WTC11 (cell line): ENCODE data around the gene WDR27. TPM values are rescaled to one million over a fixed set of nuclear protein-coding genes. Genes with fewer than 3 reads are reported as not detected.

ENCODE experiments used
- ATAC-seq: fragments of 200-7000 bp; cut with Tn5 transposase; 2 replicates; pipeline ENCODE4 v1.10.0; 2021; ENCODE audit warnings: mild to moderate bottlenecking, moderate library complexity
- CTCF ChIA-PET: fragments of 300-600 bp; sonication (Branson Sonifier 250); formaldehyde crosslinking; loops from one replicate; lab custom pipeline; 2021; ENCODE audit warnings: antibody characterized with exemption; lab: Charles Lee
- POLR2A ChIA-PET: fragments of 350-600 bp; sonication (Branson Sonifier 250); formaldehyde crosslinking; loops from one replicate; lab custom pipeline; 2021; ENCODE audit warnings: antibody characterized with exemption; lab: Charles Lee
- DNase-seq: peaks from one replicate; pipeline ENCODE4 v3.0.0; 2021; ENCODE audit warnings: low spot score
- H3K27ac Mint-ChIP-seq: 2 replicates; pipeline ENCODE4 v1.8.0; 2021; ENCODE audit warnings: mixed read lengths
- H3K27me3 Mint-ChIP-seq: 2 replicates; pipeline ENCODE4 v1.8.0; 2021; ENCODE audit warnings: low read depth, mild to moderate bottlenecking, moderate library complexity, mixed read lengths
- H3K36me3 Mint-ChIP-seq: 2 replicates; pipeline ENCODE4 v1.8.0; 2021; ENCODE audit warnings: mixed read lengths
- H3K4me1 Mint-ChIP-seq: 2 replicates; pipeline ENCODE4 v1.8.0; 2022; ENCODE audit warnings: mixed read lengths
- H3K4me3 Mint-ChIP-seq: 2 replicates; pipeline ENCODE4 v1.8.0; 2021; ENCODE audit warnings: mild to moderate bottlenecking, moderate library complexity, mixed read lengths
- H3K9me3 Mint-ChIP-seq: 2 replicates; pipeline ENCODE4 v1.8.0; 2021; ENCODE audit warnings: mixed read lengths
- CREM ChIP-seq: sonication (generic); formaldehyde crosslinking; IDR thresholded peaks from 2 replicates; pipeline ENCODE4 v1.8.1; 2022; ENCODE audit warnings: mild to moderate bottlenecking, missing genetic modification reagents, moderate library complexity
- FOXJ3 ChIP-seq: sonication (generic); formaldehyde crosslinking; IDR thresholded peaks from 2 replicates; pipeline ENCODE4 v1.9.0; 2021; ENCODE audit warnings: missing genetic modification reagents, mild to moderate bottlenecking, borderline replicate concordance
- GTF2I ChIP-seq: fragments of 250-450 bp; sonication (Bioruptor Pico); conservative IDR thresholded peaks from 2 replicates; pipeline ENCODE4 v1.4.0; 2021; ENCODE audit warnings: mild to moderate bottlenecking
- HMGA2 ChIP-seq: fragments of 250-450 bp; sonication (Bioruptor Pico); IDR thresholded peaks from 2 replicates; pipeline ENCODE4 v1.4.0; 2021; ENCODE audit warnings: mild to moderate bottlenecking, moderate library complexity
- IRF2 ChIP-seq: sonication (generic); formaldehyde crosslinking; IDR thresholded peaks from 2 replicates; pipeline ENCODE4 v1.8.0; 2022; ENCODE audit warnings: low read depth, missing genetic modification reagents, borderline replicate concordance
- JUN ChIP-seq: sonication (generic); formaldehyde crosslinking; IDR thresholded peaks from 2 replicates; pipeline ENCODE4 v1.8.0; 2023; ENCODE audit warnings: mild to moderate bottlenecking, missing genetic modification reagents
- KAT7 ChIP-seq: sonication (generic); formaldehyde crosslinking; IDR thresholded peaks from 2 replicates; pipeline ENCODE4 v1.8.1; 2023; ENCODE audit warnings: missing genetic modification reagents, mild to moderate bottlenecking, borderline replicate concordance
- NFATC4 ChIP-seq: fragments of 250-450 bp; sonication (Bioruptor Pico); IDR thresholded peaks from 2 replicates; pipeline ENCODE4 v1.9.0; 2021; ENCODE audit warnings: mild to moderate bottlenecking
- NR2C2 ChIP-seq: sonication (generic); formaldehyde crosslinking; IDR thresholded peaks from 2 replicates; pipeline ENCODE4 v1.8.0; 2022; ENCODE audit warnings: mild to moderate bottlenecking, missing genetic modification reagents
- TEAD4 ChIP-seq: sonication (generic); formaldehyde crosslinking; IDR thresholded peaks from 2 replicates; pipeline ENCODE4 v1.8.0; 2022; ENCODE audit warnings: mild to moderate bottlenecking, missing genetic modification reagents
- ZNF671 ChIP-seq: fragments of 250-450 bp; sonication (Bioruptor Pico); IDR thresholded peaks from 2 replicates; pipeline ENCODE4 v1.8.0; 2021; ENCODE audit warnings: mild to moderate bottlenecking
- total RNA-seq: library from RNA; stranded (reverse); gene quantifications from 3 replicates; pipeline ENCODE4 v1.2.3, GENCODE V29; 2021
- TF ChIP-seq, protein P1 (sequence below): sonication (generic); formaldehyde crosslinking; IDR thresholded peaks from 2 replicates; pipeline ENCODE4 v1.8.1; 2022; ENCODE audit warnings: mild to moderate bottlenecking, moderate library complexity, missing genetic modification reagents
- TF ChIP-seq, protein P2 (sequence below): sonication (generic); formaldehyde crosslinking; conservative IDR thresholded peaks from 2 replicates; pipeline ENCODE4 v1.8.1; 2022; ENCODE audit warnings: mild to moderate bottlenecking, missing genetic modification reagents
- TF ChIP-seq, protein P3 (sequence below): sonication (generic); formaldehyde crosslinking; IDR thresholded peaks from 2 replicates; pipeline ENCODE4 v1.8.0; 2023; ENCODE audit warnings: missing genetic modification reagents, mild to moderate bottlenecking, borderline replicate concordance
- TF ChIP-seq, protein P4 (sequence below): fragments of 250-450 bp; sonication (Bioruptor Pico); IDR thresholded peaks from 2 replicates; pipeline ENCODE4 v1.9.0; 2021; ENCODE audit warnings: mild to moderate bottlenecking, borderline replicate concordance
- TF ChIP-seq, protein P5 (sequence below): fragments of 250-450 bp; sonication (Bioruptor Pico); conservative IDR thresholded peaks from 2 replicates; pipeline ENCODE4 v1.9.0; 2021; ENCODE audit warnings: mild to moderate bottlenecking

WDR27 gene
- total RNA-seq, 1 experiment from 2014 or later, result 126 TPM

DNA sequence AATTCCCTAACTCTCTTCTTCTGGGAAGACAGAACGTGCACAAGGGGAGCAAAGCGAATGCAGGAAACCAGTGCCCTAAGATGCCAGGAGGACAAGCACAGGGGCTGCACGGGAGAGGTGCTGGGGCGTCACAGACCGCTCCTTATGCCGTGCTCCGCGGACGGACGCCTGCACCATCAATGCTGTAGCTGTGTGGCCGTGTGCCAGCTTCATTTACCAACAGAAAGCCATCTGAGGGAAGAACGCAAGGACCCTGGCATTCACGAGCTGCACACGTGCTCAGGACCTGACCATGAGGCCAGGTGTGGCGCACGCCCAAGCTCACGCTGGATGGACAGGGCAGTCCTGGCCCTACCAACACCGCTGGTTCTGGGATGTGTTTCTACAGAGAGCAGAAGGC, 35.4 kb downstream of the WDR27 start:
- no peaks in the 10 kb centered on the region for H3K9me3 Mint-ChIP-seq
- H3K4me1 Mint-ChIP-seq, result peaks cover 6% of the 10 kb centered on the region
- H3K36me3 Mint-ChIP-seq, result peaks cover 81% of the 10 kb centered on the region
- TF ChIP-seq CREM (CRISPR knock-in tag), result no peak
- TF ChIP-seq, protein P1, sequence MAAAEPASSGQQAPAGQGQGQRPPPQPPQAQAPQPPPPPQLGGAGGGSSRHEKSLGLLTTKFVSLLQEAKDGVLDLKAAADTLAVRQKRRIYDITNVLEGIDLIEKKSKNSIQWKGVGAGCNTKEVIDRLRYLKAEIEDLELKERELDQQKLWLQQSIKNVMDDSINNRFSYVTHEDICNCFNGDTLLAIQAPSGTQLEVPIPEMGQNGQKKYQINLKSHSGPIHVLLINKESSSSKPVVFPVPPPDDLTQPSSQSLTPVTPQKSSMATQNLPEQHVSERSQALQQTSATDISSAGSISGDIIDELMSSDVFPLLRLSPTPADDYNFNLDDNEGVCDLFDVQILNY (CRISPR knock-in tag), result no peak
- TF ChIP-seq FOXJ3, result no peak
- TF ChIP-seq, protein P2, sequence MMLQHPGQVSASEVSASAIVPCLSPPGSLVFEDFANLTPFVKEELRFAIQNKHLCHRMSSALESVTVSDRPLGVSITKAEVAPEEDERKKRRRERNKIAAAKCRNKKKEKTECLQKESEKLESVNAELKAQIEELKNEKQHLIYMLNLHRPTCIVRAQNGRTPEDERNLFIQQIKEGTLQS, result no peak
- no peak for TF ChIP-seq ZNF671 (CRISPR knock-in tag)
- TF ChIP-seq NFATC4, result no peak
- TF ChIP-seq KAT7 (CRISPR knock-in tag), result no peak
- TF ChIP-seq, protein P3, sequence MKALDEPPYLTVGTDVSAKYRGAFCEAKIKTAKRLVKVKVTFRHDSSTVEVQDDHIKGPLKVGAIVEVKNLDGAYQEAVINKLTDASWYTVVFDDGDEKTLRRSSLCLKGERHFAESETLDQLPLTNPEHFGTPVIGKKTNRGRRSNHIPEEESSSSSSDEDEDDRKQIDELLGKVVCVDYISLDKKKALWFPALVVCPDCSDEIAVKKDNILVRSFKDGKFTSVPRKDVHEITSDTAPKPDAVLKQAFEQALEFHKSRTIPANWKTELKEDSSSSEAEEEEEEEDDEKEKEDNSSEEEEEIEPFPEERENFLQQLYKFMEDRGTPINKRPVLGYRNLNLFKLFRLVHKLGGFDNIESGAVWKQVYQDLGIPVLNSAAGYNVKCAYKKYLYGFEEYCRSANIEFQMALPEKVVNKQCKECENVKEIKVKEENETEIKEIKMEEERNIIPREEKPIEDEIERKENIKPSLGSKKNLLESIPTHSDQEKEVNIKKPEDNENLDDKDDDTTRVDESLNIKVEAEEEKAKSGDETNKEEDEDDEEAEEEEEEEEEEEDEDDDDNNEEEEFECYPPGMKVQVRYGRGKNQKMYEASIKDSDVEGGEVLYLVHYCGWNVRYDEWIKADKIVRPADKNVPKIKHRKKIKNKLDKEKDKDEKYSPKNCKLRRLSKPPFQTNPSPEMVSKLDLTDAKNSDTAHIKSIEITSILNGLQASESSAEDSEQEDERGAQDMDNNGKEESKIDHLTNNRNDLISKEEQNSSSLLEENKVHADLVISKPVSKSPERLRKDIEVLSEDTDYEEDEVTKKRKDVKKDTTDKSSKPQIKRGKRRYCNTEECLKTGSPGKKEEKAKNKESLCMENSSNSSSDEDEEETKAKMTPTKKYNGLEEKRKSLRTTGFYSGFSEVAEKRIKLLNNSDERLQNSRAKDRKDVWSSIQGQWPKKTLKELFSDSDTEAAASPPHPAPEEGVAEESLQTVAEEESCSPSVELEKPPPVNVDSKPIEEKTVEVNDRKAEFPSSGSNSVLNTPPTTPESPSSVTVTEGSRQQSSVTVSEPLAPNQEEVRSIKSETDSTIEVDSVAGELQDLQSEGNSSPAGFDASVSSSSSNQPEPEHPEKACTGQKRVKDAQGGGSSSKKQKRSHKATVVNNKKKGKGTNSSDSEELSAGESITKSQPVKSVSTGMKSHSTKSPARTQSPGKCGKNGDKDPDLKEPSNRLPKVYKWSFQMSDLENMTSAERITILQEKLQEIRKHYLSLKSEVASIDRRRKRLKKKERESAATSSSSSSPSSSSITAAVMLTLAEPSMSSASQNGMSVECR (CRISPR knock-in tag), result no peak
- TF ChIP-seq, protein P4, sequence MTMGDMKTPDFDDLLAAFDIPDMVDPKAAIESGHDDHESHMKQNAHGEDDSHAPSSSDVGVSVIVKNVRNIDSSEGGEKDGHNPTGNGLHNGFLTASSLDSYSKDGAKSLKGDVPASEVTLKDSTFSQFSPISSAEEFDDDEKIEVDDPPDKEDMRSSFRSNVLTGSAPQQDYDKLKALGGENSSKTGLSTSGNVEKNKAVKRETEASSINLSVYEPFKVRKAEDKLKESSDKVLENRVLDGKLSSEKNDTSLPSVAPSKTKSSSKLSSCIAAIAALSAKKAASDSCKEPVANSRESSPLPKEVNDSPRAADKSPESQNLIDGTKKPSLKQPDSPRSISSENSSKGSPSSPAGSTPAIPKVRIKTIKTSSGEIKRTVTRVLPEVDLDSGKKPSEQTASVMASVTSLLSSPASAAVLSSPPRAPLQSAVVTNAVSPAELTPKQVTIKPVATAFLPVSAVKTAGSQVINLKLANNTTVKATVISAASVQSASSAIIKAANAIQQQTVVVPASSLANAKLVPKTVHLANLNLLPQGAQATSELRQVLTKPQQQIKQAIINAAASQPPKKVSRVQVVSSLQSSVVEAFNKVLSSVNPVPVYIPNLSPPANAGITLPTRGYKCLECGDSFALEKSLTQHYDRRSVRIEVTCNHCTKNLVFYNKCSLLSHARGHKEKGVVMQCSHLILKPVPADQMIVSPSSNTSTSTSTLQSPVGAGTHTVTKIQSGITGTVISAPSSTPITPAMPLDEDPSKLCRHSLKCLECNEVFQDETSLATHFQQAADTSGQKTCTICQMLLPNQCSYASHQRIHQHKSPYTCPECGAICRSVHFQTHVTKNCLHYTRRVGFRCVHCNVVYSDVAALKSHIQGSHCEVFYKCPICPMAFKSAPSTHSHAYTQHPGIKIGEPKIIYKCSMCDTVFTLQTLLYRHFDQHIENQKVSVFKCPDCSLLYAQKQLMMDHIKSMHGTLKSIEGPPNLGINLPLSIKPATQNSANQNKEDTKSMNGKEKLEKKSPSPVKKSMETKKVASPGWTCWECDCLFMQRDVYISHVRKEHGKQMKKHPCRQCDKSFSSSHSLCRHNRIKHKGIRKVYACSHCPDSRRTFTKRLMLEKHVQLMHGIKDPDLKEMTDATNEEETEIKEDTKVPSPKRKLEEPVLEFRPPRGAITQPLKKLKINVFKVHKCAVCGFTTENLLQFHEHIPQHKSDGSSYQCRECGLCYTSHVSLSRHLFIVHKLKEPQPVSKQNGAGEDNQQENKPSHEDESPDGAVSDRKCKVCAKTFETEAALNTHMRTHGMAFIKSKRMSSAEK, result no peak
- no peak for TF ChIP-seq HMGA2 (CRISPR knock-in tag)
- no peak for TF ChIP-seq TEAD4 (CRISPR knock-in tag)
- TF ChIP-seq, protein P5, sequence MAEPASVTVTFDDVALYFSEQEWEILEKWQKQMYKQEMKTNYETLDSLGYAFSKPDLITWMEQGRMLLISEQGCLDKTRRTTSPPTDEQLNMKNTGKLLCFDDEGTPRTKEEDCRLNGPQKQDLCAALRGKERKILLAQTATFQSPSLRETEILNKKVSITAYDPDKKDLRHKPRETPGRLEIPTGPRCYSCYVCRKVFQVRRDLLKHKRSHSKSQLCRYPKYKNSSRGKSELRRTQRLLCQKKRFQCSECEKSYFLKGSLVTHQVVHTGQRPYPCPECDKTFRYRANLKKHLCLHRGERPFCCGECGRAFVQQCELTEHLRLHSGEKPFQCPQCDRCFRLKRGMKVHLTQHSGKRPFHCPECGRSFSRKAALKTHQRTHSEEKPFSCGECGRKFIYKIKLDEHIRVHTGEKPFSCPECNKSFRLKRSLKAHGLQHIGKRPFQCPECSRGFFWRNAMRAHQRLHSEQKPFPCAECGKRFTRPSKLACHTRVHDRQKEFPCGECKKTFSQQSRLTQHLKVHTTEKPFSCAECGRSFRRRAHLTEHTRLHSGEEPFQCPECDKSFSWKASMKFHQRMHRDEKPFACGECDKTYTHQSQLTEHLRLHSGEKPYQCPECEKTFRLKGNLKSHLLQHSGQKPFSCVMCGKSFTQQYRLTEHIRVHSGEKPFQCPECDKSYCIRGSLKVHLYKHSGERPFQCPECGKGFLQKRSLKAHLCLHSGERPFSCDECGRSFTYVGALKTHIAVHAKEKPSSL (CRISPR knock-in tag), result no peak
- TF ChIP-seq GTF2I (CRISPR knock-in tag), result no peak
- no peak for TF ChIP-seq IRF2 (CRISPR knock-in tag)
- no peak for TF ChIP-seq NR2C2 (CRISPR knock-in tag)
- TF ChIP-seq JUN, result no peak
- ChIA-PET POLR2A (no interaction called here), CTCF (no interaction called here)
- H3K4me3 Mint-ChIP-seq, result no peak overlapping the region
- no peaks in the 10 kb centered on the region for H3K27me3 Mint-ChIP-seq
- DNase-seq (no peak), ATAC-seq (no peak)
- H3K27ac Mint-ChIP-seq, result no peak overlapping the region
